Spleen (tissue), 11 donors: Measurements from ENCODE around the gene PKD1. TPM values are rescaled to one million over a fixed set of nuclear protein-coding genes. Genes with fewer than 3 reads are reported as not detected.

ENCODE experiments used
- DNase-seq: peaks from one replicate; pipeline ENCODE4 v3.0.0-alpha.2; 2020
- H3K27ac ChIP-seq, 8 donors: fragments of 200-600 bp; sonication (generic) in 7 of 8; 1 replicate in 4 of 8; 2 replicates in 4 of 8; pipeline versions ENCODE4 v1.5.0 to v1.8.0; 2016 to 2021; ENCODE audit warnings: inconsistent platforms in 4 of 8, mild to moderate bottlenecking in 4 of 8, moderate library complexity in 1 of 8
- H3K27me3 ChIP-seq, 7 donors: fragments of 200-600 bp; sonication (generic) in 6 of 7; replicated peaks in 1 of 7; 1 replicate in 4 of 7; 2 replicates in 3 of 7; pipeline versions ENCODE4 v1.5.0 to v1.8.0; 2016 to 2021; ENCODE audit warnings: inconsistent platforms in 3 of 7, mild to moderate bottlenecking in 1 of 7
- H3K36me3 ChIP-seq, 6 donors: fragments of 200-600 bp; sonication (generic) in 5 of 6; 1 replicate in 4 of 6; 2 replicates in 2 of 6; pipeline versions ENCODE4 v1.5.0 to v1.8.0; 2016 to 2021; ENCODE audit warnings: inconsistent platforms in 2 of 6
- H3K4me1 ChIP-seq, 6 donors: fragments of 200-600 bp; sonication (generic) in 5 of 6; 1 replicate in 3 of 6; 2 replicates in 3 of 6; pipeline versions ENCODE4 v1.5.0 to v1.8.0; 2016 to 2021; ENCODE audit warnings: inconsistent platforms in 3 of 6
- H3K4me3 ChIP-seq, 8 donors: fragments of 200-600 bp; sonication (generic) in 7 of 8; 1 replicate in 4 of 8; 2 replicates in 4 of 8; pipeline versions ENCODE4 v1.5.0 to v1.8.0; 2016 to 2021; ENCODE audit warnings: inconsistent platforms in 4 of 8, mild to moderate bottlenecking in 4 of 8, moderate library complexity in 2 of 8
- H3K9me3 ChIP-seq, 8 donors: fragments of 200-600 bp; sonication (generic) in 7 of 8; 1 replicate in 4 of 8; 2 replicates in 4 of 8; pipeline versions ENCODE4 v1.5.0 to v1.8.0; 2016 to 2021; ENCODE audit warnings: inconsistent platforms in 4 of 8
- CTCF ChIP-seq, 11 experiments: fragments of 200-600 bp in 7 of 11; fragments of 450-650 bp in 4 of 11; sonication (generic) in 4 of 11; IDR thresholded peaks in 8 of 11; conservative IDR thresholded peaks in 3 of 11; 1 replicate in 7 of 11; 2 replicates in 4 of 11; pipeline versions ENCODE4 v1.4.0 to v1.8.0; 2016 to 2021; ENCODE audit warnings: antibody characterized with exemption in 11 of 11, inconsistent platforms in 4 of 11, mild to moderate bottlenecking in 1 of 11
- POLR2A ChIP-seq, 3 donors: fragments of 450-650 bp; IDR thresholded peaks; one replicate each; pipeline ENCODE4 v1.5.1; 2017; ENCODE audit warnings: antibody characterized with exemption in 3 of 3, mild to moderate bottlenecking in 1 of 3
- POLR2AphosphoS5 ChIP-seq, 3 donors: sonication (generic); formaldehyde crosslinking; IDR thresholded peaks; one replicate each; pipeline ENCODE4 v1.5.1; 2017; ENCODE audit warnings: antibody characterized with exemption in 3 of 3
- WGBS, 5 donors: extraction: QIAGEN DNeasy Blood & Tissue Kit in 3 of 5; methylation state at CpG; one replicate each; pipeline versions ENCODE4 v1.1.5 to v1.1.7; 2013 to 2018; 5-methylcytosine and 5-hydroxymethylcytosine counted together
- intact Hi-C: fragments of 100-400 bp; cut with DNase I; formaldehyde crosslinking; loops from one replicate; pipeline ENCODE4 v1.15.0; 2023; ENCODE audit warnings: low total_unique reads
- polyA plus RNA-seq, 3 donors: library from polyadenylated mRNA; stranded (reverse); fragments of 200-250 nt; gene quantifications; one replicate each; pipeline ENCODE4 v1.2.1, GENCODE V29; 2013
- total RNA-seq, 7 donors: library from RNA; depleted of rRNA in 3 of 7; stranded (reverse); fragments of >200 nt in 3 of 7; fragmentation: NEBNext Ultra II Directional in 4 of 7; extraction: Animal tissue kit (Norgen Biotek cat#: 25700) in 4 of 7; gene quantifications; one replicate each; pipeline versions ENCODE4 v1.1.0 to v1.2.1, GENCODE V29; 2016 to 2021
- donor health status: healthy with polysubstance abuse.
- donor health status: DM: no; HTN: no; CAD: no; lungs with moderate emphysema.
- donor health status: DM: no; HTN: no; CAD: no.
- donor health status: Bipolar disorder and iron deficiency.
- donor health status: healthy.
- donor health status: DM: no; HTN: no; CAD: no.
- donor health status: DM: yes; HTN: yes; CAD: no.

PKD1 gene
- total and polyA plus RNA-seq, 10 donors, result 14.0 to 124 (median 79.8) TPM

DNA sequence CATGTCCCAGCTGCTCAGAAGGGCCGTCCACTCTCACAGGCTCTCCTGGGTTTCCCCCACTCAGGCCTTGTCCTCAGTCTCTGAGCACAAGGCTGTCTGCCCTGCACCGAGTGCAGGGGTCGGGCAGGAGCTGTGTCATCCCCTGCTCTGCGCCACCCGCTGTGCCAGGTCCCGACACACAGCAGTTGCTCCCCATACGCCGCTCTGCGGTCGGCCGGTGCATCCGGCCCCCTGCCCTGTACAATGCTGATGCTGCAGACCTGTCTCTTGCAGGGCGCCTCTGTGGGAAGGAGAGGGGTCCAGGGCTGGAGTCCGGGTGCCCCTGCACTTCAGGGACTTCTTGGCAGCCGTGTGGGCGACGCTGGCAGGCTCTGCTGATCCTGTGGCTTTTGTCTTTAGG lies 81.8 kb downstream of the PKD1 start:
- H3K9me3 ChIP-seq, result no peaks in the 10 kb centered on the region
- no peaks in the 10 kb centered on the region for H3K27me3 ChIP-seq
- H3K36me3 ChIP-seq, result peaks cover 0 to 92% (median 71%) of the 10 kb centered on the region in 6 donors
- H3K27ac ChIP-seq, result no peak overlapping the region
- TF ChIP-seq POLR2AphosphoS5 (IDR thresholded peaks at IDR 0.05), result no peak
- TF ChIP-seq CTCF (IDR thresholded peaks at IDR 0.05 in 8 of 11, conservative IDR thresholded peaks at IDR 0.05 in 3 of 11), result no peak
- TF ChIP-seq POLR2A (IDR thresholded peaks at IDR 0.05), result no peak
- peaks cover 3 to 20% (median 6%) of the 10 kb centered on the region in 6 donors for H3K4me1 ChIP-seq
- WGBS, 5 donors, result 92 to 98% (median 94%) methylated on average over 17 of the region's 17 CpGs
- intact Hi-C loops, result no loop called here
- DNase-seq, result no peak
- H3K4me3 ChIP-seq, result no peak overlapping the region

DNA sequence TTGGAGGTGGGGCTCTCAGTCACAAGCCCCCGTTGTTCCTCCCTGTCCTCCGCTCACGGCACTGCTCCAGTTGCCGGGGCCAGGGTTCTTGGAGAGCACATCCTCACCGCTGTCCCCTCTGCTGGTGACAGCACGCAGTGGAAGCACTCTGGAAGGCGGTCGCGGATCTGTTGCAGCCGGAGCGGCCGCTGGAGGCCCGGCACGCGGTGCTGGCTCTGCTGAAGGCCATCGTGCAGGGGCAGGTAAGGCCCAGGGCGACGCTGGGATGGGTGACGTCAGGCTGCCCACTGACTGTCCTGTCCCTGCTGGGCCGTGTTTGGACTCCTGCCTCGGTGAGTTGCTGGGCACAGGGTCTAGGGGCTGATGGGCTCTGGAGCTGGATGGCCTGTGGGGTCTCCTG lies 82.5 kb downstream of the PKD1 start:
- TF ChIP-seq POLR2A (IDR thresholded peaks at IDR 0.05), result no peak
- TF ChIP-seq CTCF (IDR thresholded peaks at IDR 0.05 in 8 of 11, conservative IDR thresholded peaks at IDR 0.05 in 3 of 11), result no peak
- no peak for TF ChIP-seq POLR2AphosphoS5 (IDR thresholded peaks at IDR 0.05)
- H3K4me3 ChIP-seq, result no peak overlapping the region
- no peak for DNase-seq
- H3K4me1 ChIP-seq, result peaks cover 9 to 27% (median 13%) of the 10 kb centered on the region in 6 donors
- no peak overlapping the region for H3K27ac ChIP-seq
- intact Hi-C loops, result no loop called here
- H3K27me3 ChIP-seq, result no peaks in the 10 kb centered on the region
- peaks cover 0 to 86% (median 64%) of the 10 kb centered on the region in 6 donors for H3K36me3 ChIP-seq
- H3K9me3 ChIP-seq, result no peaks in the 10 kb centered on the region
- WGBS, 5 donors, result 92 to 98% (median 97%) methylated on average over 14 to 21 of the region's 21 CpGs; no CpG with 5 or more reads in 1 of the 5 donors

- Histone ChIP-seq H3K27me3 (no peaks in the 10 kb centered on the region), H3K4me3 (peak overlapping the region; percentile 70 to 99 (median 90)), H3K27ac (peak overlapping the region; percentile 45 to 92 (median 82)), H3K36me3 (peaks cover 0 to 45% (median 26%) of the 10 kb centered on the region in 6 donors), H3K9me3 (no peaks in the 10 kb centered on the region), H3K4me1 (peaks cover 38 to 67% (median 58%) of the 10 kb centered on the region in 6 donors)
- DNase-seq, result no peak
- intact Hi-C loops, result no loop called here
- no peak for TF ChIP-seq POLR2A (IDR thresholded peaks at IDR 0.05)
- TF ChIP-seq POLR2AphosphoS5 (IDR thresholded peaks at IDR 0.05), result no peak
- peak in 1 of 11 experiments; percentile 2 for TF ChIP-seq CTCF (IDR thresholded peaks at IDR 0.05 in 8 of 11, conservative IDR thresholded peaks at IDR 0.05 in 3 of 11)
- WGBS, 5 donors, result 1 to 14% (median 1%) methylated on average over 4 to 30 of the region's 30 CpGs
These were observed 87.6 kb downstream of the PKD1 start for GRCh38 chr16:2048116-2048543.

DNA sequence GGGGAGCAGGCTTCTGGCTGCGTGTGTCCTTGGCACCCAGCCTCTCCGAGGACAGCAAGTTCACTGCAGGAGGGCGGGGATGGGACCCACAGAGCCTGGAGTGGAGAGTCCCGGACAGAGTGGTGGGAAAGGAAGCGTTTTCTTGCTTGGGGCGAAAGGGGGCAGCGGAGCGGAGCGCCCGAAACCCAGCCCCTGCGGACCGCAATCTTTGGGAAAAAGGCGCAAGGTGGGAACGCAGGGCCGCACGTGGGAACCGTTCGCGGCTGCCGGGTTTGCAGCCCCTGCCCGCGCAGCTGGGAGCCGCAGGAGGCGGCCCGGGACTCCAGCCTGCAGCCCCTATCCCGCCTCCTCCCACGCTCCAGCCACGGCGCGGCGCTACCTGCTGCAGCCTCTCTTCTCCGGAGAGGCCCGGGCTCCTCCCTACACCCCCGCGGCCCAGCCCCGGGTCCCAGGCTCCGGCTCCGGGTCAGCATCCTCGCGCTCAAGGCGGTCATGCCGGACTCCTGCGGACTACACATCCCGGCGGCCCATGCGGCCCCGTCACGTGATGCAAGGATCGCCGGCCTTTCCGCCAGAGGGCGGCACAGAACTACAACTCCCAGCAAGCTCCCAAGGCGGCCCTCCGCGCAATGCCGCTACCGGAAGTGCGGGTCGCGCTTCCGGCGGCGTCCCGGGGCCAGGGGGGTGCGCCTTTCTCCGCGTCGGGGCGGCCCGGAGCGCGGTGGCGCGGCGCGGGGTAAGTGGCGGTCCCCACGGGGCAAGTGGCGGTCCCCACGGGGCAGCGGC lies 88.2 kb downstream of the PKD1 start, which contains the start of the genes NTHL1 and TSC2:
Gene NTHL1 (minus strand): TSS at position 505 of the 786 bp plus-strand sequence. CDS start 11 bp downstream, at position 494.
Gene TSC2 (plus strand): TSS at position 656 of the 786 bp plus-strand sequence. CDS start 631 bp downstream, outside the sequence.
- Histone ChIP-seq H3K36me3 (peaks cover 0 to 41% (median 21%) of the 10 kb centered on the region in 6 donors), H3K9me3 (no peaks in the 10 kb centered on the region), H3K27me3 (no peaks in the 10 kb centered on the region), H3K4me3 (peak within 1 kb of the TSS; percentile 70 to 99 (median 90)), H3K4me1 (peaks cover 39 to 73% (median 62%) of the 10 kb centered on the region in 6 donors), H3K27ac (peak within 1 kb of the TSS; percentile 45 to 92 (median 82))
- intact Hi-C loops, result no loop called here
- TF ChIP-seq POLR2A (IDR thresholded peaks at IDR 0.05), result peak in 1 of 3 donors; percentile 62
- TF ChIP-seq CTCF (IDR thresholded peaks at IDR 0.05 in 8 of 11, conservative IDR thresholded peaks at IDR 0.05 in 3 of 11), result peak in 10 of 11 experiments; percentile 4 to 74 (median 60)
- TF ChIP-seq POLR2AphosphoS5 (IDR thresholded peaks at IDR 0.05), result peak; percentile 86 to 92 (median 89)
- DNase-seq, result peak; percentile 99
- WGBS, 5 donors, result 0 to 1% (median 0%) methylated on average over 38 to 81 of the region's 81 CpGs
